Lung (tissue), 12 donors: ENCODE data around the gene GALNT16. TPM values are rescaled to one million over a fixed set of nuclear protein-coding genes. Genes with fewer than 3 reads are reported as not detected.
A peak's percentile ranks its signal among the peaks of the same experiment; 100 is the strongest.

Experiments
- ATAC-seq: fragments of 200-7000 bp; cut with Tn5 transposase; one replicate; pipeline ENCODE4 v1.9.1; 2020; ENCODE audit warnings: moderate number of reproducible peaks; ENCODE audit not compliant: insufficient read depth, low FRiP score
- DNase-seq, 3 donors: peaks; one replicate each; pipeline ENCODE4 v3.0.0-alpha.2; 2013 to 2017
- H3K27ac ChIP-seq, 2 donors: one replicate each; pipeline ENCODE4 v1.5.1; 2013; ENCODE audit warnings: mild to moderate bottlenecking in 2 of 2, moderate library complexity in 2 of 2, control low read depth in 1 of 2, inconsistent platforms in 1 of 2, low read depth in 1 of 2, low read length in 1 of 2
- H3K27me3 ChIP-seq, 3 donors: one replicate each; pipeline ENCODE4 v1.5.1; 2013; ENCODE audit warnings: low read length in 2 of 3; ENCODE audit not compliant: control insufficient read depth in 3 of 3, insufficient read depth in 3 of 3
- H3K36me3 ChIP-seq, 4 donors: one replicate each; pipeline ENCODE4 v1.5.1; 2013; ENCODE audit warnings: low read length in 4 of 4, mild to moderate bottlenecking in 1 of 4, moderate library complexity in 1 of 4; ENCODE audit not compliant: control insufficient read depth in 4 of 4, insufficient read depth in 4 of 4
- H3K4me1 ChIP-seq, 5 donors: one replicate each; pipeline ENCODE4 v1.5.1; 2013; ENCODE audit warnings: low read length in 5 of 5, mild to moderate bottlenecking in 2 of 5, moderate library complexity in 1 of 5; ENCODE audit not compliant: control insufficient read depth in 5 of 5, insufficient read depth in 5 of 5
- H3K4me3 ChIP-seq: one replicate; pipeline ENCODE4 v1.5.1; 2013; ENCODE audit warnings: mild to moderate bottlenecking, control low read depth, moderate library complexity
- H3K9ac ChIP-seq, 2 donors: one replicate each; pipeline ENCODE4 v1.5.1; 2013; ENCODE audit warnings: low read length in 2 of 2, control low read depth in 1 of 2; ENCODE audit not compliant: insufficient read depth in 1 of 2
- H3K9me3 ChIP-seq, 4 donors: one replicate each; pipeline ENCODE4 v1.5.1; 2013; ENCODE audit warnings: low read length in 3 of 4, mild to moderate bottlenecking in 1 of 4, moderate library complexity in 1 of 4; ENCODE audit not compliant: control insufficient read depth in 4 of 4, insufficient read depth in 3 of 4
- WGBS, 2 donors: extraction: QIAGEN DNeasy Blood & Tissue Kit; methylation state at CpG; one replicate each; pipeline ENCODE4 v1.1.7; 2013; 5-methylcytosine and 5-hydroxymethylcytosine counted together
- polyA plus RNA-seq, 2 donors: library from polyadenylated mRNA; stranded (reverse); fragments of 200-250 nt; gene quantifications; one replicate each; pipeline ENCODE4 v1.2.1, GENCODE V29; 2013
- total RNA-seq, 2 donors: library from RNA; depleted of rRNA in 1 of 2; stranded (reverse); fragments of >200 nt in 1 of 2; gene quantifications; one replicate each; pipeline ENCODE4 v1.2.1, GENCODE V29; 2014 to 2021
- TF ChIP-seq, protein P1 (sequence below): IDR thresholded peaks from 2 replicates; pipeline ENCODE4 v1.5.1; 2012; ENCODE audit warnings: mild to moderate bottlenecking; ENCODE audit errors: control extremely low read depth, extremely low read depth
- donor health status: control.
- donor health status: control.
- donor health status: Bipolar disorder and iron deficiency.
- donor health status: healthy.
- donor health status: DM: yes; HTN: yes; CAD: no.

Gene GALNT16
- total and polyA plus RNA-seq, 4 donors = 0.27 to 4.1 (median 1.4) TPM

DNA sequence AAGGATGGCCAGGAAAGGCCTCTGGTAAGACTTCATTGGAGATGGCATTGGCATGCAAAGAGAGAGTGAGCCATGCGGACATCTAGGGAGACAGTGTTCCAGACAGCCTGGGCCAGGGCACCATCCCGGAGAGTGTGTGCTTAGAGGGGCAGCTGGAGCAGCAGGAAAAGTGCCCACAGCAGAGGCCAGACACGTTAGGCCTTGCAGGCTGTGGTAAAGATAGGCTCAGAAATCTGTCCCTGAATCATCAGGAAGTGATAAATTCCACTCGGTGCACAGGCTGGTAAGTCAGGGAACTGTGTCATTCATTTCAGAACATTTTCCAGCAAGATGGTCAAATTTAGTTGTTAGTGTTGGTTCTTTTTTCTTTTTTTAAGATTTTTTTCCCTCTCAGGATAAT lies 8.8 kb downstream of the GALNT16 start:
- H3K9ac ChIP-seq = no peak overlapping the region
- peaks cover 0 to 17% (median 0%) of the 10 kb centered on the region in 5 donors for H3K4me1 ChIP-seq
- no peak overlapping the region for H3K4me3 ChIP-seq
- peaks cover 0 to 3% (median 0%) of the 10 kb centered on the region in 3 donors for H3K27me3 ChIP-seq
- H3K36me3 ChIP-seq = no peaks in the 10 kb centered on the region
- ATAC-seq = no peak
- DNase-seq = no peak
- TF ChIP-seq, protein P1, sequence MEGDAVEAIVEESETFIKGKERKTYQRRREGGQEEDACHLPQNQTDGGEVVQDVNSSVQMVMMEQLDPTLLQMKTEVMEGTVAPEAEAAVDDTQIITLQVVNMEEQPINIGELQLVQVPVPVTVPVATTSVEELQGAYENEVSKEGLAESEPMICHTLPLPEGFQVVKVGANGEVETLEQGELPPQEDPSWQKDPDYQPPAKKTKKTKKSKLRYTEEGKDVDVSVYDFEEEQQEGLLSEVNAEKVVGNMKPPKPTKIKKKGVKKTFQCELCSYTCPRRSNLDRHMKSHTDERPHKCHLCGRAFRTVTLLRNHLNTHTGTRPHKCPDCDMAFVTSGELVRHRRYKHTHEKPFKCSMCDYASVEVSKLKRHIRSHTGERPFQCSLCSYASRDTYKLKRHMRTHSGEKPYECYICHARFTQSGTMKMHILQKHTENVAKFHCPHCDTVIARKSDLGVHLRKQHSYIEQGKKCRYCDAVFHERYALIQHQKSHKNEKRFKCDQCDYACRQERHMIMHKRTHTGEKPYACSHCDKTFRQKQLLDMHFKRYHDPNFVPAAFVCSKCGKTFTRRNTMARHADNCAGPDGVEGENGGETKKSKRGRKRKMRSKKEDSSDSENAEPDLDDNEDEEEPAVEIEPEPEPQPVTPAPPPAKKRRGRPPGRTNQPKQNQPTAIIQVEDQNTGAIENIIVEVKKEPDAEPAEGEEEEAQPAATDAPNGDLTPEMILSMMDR = no peak
- WGBS, 2 donors = 74 to 76% methylated on average over 4 of the region's 4 CpGs
- no peaks in the 10 kb centered on the region for H3K9me3 ChIP-seq
- H3K27ac ChIP-seq = peak overlapping the region in 1 of 2 donors; percentile 34

- TF ChIP-seq, protein P1 = no peak
- ATAC-seq (no peak), DNase-seq (no peak)
- no peaks in the 10 kb centered on the region for H3K27me3 ChIP-seq
- peaks cover 0 to 19% (median 0%) of the 10 kb centered on the region in 5 donors for H3K4me1 ChIP-seq
- 90 to 95% methylated on average over 1 of the region's 1 CpG for WGBS, 2 donors
- no peak overlapping the region for H3K9ac ChIP-seq
- H3K9me3 ChIP-seq = no peaks in the 10 kb centered on the region
- H3K4me3 ChIP-seq = no peak overlapping the region
- H3K27ac ChIP-seq = no peak overlapping the region
- no peaks in the 10 kb centered on the region for H3K36me3 ChIP-seq
Observed at GRCh38 chr14:69269381-69269780, 9.4 kb downstream of the GALNT16 start.

DNA sequence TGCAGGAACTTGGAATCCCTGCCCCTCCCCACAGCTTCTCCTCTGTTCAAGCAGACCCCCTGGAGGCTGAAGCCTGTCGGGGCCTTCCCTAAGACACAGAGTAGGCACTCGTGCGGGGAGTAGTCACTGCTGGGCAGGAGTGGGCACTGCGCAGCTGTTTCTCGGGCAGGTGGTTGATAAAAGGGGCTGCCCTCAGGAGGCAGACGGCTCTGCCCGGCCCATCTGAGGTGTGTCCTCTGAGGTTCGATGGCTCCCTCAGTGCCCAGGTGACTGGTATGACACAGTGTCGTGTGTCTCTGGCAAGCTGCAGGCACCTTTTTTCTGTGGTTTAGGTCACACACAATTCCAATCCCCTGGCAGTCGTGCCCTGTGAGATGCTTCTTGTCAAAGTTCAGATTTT lies 10.1 kb downstream of the GALNT16 start:
- no peak for ATAC-seq

More for the DNA sequence above, 10.1 kb downstream of the GALNT16 start:
- Histone ChIP-seq H3K36me3 (no peaks in the 10 kb centered on the region), H3K4me1 (peaks cover 0 to 19% (median 0%) of the 10 kb centered on the region in 5 donors), H3K27me3 (no peaks in the 10 kb centered on the region), H3K27ac (no peak overlapping the region), H3K9ac (no peak overlapping the region), H3K9me3 (no peaks in the 10 kb centered on the region), H3K4me3 (no peak overlapping the region)
- no peak for DNase-seq
- TF ChIP-seq, protein P1 = no peak
- 87 to 92% methylated on average over 10 of the region's 10 CpGs for WGBS, 2 donors
